ENCODE measurements around the gene ADCY10.
A peak's percentile ranks its signal among the peaks of the same experiment; 100 is the strongest.
"Not testable (repeated sequence)": the region's sequence is repeated elsewhere in the genome, so short reads cannot be mapped to it uniquely, and the experiment has no call there.

ADCY10 gene

DNA sequence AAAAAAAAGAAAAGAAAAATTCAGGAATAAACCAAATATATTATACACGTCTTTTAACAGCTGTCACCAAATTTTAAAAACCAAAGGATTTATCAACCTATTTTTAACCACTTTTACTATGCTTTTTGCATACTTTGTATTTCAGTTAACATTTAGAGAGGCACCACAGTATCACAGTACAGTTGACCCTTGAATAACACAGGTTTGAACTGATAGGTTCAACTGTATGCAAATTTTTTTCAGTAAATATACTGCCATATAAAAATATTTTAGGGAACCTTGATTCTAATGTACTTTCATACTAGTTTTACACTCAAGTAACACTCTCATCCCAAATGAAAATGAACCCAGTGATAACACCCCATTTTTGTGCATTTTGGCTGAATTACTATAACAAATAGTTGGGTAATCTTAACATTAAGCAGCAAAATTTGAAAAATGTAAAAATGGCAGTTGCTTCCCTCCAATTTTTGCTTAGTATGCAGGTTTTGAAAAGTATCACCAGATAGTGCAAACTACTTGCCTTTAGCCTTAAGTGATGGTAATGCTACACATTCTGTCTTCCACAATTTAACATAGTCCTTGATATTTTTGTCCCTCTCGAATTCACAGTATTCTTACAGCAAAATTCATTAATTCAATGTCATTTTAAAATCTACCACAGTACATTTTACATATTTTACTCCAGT, 10.8 kb upstream of the ADCY10 start:
- no peak for FAIRE-seq

DNA sequence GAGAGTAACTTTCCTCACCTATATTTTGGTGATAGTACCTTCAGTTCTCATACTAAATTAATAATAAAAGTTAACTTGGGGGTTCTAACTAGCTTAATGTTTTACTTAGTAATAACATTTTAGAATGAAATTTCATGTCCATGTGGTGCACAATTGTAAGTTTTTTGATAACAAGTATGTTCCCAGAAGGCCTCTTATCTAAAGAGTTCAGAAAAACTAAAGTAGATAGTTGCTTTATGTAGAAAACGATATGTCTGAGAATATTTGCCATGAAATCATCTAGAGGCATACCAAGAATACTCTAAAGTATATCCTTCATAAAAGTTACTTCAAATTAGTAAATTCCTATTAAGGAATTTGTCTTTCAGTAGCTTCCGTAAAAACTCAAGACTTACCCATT, 10.2 kb upstream of the ADCY10 start:
- FAIRE-seq = no peak

DNA sequence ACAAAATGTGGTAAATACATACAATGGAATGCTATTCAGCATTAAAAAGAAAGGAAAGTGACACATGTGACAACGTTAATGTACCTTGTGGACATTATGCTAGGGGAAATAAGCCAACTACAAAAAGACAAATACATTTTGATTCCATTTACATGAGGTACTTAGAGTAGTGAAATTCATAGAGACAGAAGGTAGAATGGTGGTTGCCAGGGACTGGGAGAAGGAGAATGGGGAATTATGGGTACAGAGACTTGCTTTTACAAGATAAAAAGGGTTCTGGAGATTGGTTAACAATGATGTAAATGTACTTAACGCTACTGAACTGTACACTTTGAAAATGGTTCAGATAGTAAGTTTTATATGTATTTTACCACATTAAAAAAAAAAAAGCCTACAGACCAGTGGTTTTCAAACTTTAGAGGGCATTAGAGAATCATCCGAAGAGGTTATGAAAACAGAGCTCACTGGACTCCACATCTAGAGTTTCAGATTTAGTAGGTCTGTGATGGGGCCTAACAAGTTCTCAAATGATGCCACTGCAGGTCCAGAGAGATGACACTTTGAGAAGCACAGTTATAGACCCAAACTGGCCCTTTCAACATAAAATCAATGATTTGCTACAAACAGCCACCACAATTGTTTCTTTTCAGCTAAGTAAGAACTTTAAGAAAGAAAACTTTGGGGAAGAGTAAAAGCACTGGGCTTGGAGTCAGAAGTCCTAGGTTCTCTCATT, 9.6 kb upstream of the ADCY10 start:
- no peak for FAIRE-seq

DNA sequence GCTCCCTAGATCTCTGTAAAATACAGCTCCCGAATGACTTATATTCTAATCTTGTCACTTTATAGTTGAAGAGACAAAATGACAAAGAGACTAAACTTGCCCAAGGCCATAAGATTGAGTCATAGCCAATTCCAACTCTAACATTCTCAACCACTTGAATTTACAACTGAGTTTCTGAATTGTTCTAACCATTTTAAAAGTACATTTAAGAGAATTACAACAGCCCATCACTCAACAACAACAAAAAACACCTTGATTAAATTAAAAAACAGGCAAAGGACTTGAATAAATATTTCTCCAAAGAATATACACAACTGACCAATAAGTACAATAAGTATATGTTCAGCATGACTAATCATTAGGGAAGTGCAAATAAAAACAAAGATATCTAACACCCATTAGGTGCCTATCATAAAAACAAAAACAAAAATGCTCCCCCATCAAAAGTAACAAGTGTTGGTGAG, 8.7 kb upstream of the ADCY10 start:
- no peak for FAIRE-seq

DNA sequence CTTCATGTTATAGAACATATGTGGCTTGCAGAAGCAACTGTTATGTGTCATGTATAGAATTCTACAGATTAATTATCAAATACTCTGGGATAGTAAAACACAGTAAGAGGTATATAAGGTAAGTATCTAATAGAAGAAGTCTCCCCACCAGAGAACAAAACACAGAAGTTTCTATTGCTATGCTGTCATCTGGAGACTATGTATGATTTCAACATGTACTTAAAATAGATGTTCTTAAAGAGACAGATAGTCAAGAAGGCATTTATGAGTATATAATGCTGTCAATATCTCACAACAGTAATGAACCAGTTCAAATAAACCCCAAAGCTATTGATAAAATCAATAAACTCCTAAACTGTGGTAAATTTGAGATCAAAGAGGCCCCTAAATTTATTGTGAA, 8.1 kb upstream of the ADCY10 start:
- no peak for FAIRE-seq

DNA sequence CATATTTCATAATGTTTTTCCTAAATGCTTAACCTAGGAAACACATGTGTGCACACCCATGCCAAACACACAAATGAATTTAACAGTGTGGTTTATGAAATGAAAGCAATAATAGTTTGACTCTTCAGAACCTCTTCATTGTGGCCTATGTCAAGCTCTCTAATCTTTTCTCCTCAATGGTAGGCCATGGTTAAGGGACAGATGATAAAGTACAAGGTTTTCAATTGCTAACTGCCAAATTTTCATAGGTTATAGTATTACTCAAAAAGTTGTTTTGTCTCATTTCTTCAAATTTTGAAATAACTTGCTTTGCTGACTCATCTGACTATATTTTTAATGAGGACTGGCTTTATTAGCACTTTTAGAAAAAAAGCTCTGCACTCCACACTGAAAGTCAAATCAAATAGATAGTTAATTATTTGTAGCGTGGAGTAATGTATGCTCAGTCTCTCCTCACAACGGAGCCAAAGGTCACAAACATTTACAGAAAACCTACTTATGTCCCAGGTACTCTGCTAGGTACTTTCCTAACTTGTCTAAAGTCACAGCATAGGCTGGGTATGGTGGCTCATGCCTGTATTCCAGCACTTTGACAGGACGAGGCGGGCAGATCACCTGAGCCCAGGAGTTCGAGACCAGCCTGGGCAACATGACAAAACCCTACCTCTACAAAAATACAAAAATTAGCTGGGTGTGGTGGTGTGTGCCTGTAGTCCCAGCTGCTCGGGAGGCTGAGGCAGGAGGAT, 3.0 kb upstream of the ADCY10 start:
- no peak for FAIRE-seq

DNA sequence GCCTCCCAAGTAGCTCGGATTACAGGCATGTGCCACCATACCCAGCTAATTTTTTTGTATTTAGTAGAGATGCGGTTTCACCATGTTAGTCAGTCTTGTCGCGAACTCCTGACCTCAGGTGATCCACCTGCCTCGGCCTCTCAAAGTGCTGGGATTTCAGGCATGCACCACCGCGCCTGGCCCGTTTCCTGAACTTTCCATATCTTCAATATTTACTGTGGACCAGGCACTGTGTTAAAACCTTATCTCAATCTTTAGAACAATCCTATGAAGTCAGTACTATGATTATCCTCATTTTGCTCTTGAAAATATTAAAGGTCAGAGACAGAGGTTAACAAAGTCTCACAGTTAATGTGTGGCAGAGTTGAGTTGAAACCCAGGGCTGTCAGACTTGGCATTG, 1.6 kb upstream of the ADCY10 start:
- no peak for FAIRE-seq

DNA sequence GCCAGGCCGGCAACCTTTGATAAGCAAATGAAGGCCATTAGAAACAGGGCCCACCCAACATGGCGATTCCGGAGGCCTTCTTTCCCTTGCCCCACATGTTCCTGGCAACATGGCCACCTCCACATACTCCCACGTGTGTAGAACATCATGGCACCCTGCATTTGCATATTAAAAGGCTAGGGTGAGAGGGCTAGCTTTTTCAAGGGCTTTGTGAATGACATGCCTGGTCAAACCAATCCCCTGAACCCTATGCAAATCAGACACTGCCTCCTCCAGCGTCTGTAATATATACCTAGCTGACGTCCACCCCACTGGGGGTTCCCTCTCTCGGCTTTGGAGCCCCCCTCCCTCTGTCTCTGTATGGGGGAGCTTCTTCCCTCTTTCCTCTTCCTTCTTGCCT, 1.6 kb downstream of the ADCY10 start:
- FAIRE-seq = no peak

DNA sequence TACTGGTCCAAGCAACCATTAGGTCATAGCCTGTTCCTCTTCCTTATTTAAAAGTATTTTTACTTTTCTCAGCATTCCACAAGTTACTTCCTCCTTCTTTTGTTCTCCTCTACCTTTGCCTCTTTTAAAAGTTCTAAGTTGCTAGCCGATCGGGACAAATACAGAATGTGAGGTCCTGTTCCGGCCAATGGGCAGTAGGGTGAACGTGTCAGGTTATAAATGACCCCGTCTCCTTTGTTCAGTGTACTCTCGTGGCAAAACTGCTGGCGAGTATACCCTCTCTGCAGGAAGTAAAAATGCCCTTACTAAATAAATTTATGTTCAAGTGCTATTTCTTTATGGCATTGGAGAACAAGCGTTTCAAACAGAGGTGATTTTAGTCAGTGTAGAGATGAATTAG, 2.5 kb downstream of the ADCY10 start:
- FAIRE-seq = no peak

DNA sequence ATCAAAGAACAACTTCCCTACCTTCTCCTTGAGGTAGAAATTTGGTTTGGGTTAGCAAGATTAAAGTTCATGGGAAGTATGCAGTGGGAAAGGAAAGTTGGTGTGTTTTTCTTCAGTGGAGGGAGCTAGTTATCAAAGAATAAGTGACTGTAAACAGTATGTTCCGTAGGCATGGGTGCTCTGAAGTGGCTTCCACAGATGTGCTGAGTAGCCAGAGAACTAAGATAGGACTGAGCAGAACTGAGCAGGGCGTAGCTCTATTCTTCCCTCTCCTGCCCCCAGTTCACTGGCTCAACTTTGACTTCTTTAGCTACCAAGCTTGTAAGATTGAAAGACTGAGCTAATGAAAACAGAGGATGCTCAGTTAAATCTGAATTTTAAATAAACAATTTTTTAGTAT, 3.4 kb downstream of the ADCY10 start:
- FAIRE-seq = no peak

DNA sequence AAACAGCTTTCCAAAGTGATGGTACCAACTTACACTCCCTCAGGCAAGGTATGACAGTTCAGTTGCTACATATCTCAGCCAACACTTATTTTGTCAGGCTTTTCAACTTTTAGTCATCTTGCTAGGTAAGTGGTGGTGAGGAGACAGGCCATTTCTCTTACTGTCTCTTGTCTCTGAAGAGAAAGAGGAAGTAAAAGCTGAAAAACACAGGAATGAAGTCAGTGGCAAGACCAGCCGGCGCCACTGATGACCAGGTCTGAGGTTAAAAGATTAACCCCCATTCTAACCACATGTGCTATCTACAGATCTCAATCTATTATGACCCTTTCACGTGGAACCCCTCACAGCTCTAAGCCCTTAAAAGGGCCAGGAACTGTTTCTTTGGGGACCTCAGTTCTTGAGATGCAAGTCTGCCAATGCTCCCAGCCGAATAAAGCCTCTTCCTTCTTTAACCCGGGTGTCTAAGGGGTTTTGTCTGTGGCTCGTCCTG, 4.2 kb downstream of the ADCY10 start:
- no peak for FAIRE-seq

DNA sequence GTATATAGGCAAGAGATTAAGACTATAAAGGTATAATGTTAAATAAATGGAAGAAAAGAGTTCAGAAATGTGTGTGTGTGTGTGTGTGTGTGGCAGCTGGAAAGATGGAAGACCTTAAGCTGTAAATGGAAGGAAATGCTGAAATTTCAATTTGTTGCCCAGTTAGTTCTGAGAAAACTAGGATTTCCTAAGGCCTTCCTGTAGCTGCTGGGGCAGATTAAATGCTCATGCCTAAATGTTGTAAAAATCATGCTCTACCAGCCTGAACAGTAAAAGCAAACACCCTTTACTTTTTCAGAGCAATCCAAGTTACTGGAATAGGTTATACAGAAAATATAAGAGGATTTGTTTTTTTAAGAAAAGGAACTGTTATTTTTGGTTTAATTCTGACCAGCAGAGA, 8.3 kb downstream of the ADCY10 start:
- FAIRE-seq = no peak

DNA sequence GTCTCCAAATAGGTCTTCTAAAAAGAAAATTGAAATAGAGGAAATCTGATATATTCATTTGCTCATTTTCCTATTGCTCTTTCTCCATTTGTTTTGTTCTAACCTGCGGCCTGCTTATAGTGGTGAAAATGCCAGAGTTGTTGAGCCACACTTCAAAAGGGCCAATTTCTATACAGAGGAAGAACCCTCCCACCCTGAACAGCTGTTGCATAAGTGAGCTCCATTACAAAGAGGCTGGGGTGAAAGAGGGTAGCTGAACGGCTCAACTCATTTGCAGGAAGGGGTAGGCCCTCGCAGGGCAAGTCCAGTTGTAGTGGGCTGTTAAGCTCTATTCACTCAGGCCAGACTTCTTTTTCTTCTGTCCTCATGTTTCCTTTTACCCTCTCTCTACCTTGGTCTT, 8.8 kb downstream of the ADCY10 start:
- no peak for FAIRE-seq

DNA sequence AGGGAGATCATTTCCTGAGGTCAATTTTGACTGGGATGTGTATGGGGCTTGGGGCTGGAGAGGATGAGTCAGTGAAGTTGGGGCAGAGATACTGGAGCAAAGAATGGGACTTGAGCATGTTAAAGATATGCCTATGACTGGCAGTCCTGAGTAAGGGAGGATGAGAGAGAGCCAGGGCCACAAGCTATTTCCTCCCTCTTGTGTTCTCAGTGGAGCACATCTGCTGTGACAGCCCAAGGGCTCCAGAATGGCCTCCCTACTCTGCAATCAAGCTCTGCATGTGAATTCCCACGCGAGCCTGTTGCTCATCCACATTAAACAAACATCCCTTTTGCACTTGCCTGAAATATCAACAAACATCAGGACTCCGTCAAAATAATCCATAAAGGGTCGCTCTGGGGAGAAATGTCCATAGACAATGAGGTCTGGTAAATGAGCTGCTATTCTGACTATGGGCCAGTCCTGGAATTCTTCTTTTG, 9.2 kb downstream of the ADCY10 start:
- FAIRE-seq = peak; percentile 33

DNA sequence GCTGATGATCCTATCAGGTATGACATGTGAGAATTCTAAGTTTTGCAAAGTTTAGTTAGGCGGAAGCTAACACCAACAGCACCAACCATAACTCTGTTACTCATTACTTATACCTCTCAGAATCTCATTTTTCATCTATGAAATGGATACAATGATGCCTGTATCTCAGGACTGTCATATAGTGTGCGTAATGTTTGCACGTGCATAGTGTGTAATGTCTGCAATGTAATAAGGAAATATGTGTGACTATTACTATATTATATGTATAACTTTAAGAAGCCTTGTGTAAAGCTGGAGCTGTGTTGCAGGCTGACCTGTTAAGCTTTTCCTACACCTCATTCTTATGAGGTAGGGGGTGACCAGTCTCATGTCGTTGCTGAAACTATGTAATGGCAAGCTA, 13.0 kb downstream of the ADCY10 start:
- no peak for FAIRE-seq

DNA sequence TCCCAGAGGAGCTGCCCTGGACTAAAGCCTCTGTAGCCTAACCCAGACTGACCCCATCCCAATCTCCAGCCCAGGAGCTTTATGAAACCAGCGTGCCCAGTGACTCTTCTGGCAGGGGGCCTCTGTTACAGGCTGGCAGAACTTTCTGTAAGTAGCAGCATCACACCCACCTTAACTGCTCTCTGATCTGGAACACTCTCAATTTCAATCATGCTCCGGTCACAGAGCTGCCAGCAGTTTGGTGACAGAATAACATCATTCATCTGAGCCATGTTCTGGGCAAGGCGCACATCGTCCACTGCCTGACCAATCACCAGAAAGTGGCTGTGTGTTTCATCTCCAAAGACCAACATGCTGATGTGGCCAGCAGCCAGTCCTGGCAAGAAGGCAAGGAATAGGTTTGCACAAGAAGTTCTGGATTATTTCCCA, 14.7 kb downstream of the ADCY10 start:
- no peak for FAIRE-seq

DNA sequence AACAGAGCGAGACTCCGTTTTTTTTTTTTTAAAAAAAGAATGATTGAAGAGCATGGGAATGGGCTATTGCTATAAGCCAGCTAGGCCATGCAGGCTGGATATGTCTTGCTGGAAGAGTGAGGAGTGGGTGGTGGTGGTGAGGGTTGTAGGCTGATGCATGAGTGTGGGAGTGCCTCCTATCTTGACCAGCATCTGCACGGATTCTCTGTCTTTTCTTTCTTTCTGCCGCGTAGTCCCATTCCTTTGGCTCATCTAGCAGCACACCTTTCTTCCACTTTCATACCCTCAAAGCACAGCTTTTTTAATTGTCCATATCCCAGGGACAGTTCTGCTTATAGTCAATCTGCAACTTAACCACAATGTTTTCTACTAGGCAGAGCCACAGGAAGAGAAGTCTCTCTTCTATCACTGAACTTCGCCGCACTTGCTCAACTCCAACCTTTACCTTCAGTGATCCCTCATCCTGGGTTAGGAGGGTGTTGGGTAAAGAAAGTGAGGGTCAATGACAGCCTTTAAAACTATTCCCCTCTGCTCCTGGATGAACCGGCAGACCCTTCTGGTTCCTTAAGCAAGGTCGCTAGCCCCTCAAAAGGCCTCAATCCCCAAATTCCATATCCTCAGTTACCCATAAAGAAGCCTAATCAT, 15.2 kb downstream of the ADCY10 start:
- no peak for FAIRE-seq

DNA sequence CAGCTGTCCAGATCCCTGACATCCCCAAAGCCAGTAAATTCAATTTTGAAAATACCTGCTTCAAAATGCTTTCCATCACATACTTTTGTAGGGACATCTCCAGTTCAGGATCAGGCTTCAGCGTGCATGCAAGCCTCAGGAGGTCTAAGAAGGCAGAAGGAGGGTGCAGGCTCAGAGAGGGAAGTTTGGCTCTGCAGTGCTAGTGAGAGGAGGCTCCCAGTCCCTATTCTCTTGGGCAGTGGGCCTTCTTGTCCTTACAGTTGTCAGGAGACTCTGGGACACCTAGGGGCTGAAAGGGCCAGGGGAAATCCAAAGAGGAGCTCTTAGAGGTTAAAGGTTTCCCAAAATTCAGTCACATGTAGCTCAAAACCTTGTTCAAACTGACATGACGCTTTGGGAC, 20.1 kb downstream of the ADCY10 start:
- FAIRE-seq = no peak

DNA sequence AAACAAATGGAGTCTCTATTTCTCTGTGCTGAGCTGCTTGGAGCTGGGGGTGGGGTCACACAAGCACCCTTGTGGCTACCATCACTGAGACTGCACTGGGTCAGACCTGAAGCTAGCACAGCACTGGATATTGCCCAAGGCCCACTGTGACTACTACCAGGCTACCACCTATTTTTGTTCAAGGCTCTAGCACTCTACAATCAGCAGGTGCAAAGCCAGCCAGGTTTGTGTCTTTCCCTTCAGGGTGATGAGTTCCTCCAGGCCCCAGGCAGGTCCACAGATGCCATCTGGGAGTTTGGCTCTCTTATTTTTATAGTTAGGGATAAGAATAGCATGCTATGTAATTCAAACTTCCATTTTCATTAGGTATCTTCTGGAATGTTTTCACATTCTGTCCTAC, 23.5 kb downstream of the ADCY10 start:
- FAIRE-seq = no peak

DNA sequence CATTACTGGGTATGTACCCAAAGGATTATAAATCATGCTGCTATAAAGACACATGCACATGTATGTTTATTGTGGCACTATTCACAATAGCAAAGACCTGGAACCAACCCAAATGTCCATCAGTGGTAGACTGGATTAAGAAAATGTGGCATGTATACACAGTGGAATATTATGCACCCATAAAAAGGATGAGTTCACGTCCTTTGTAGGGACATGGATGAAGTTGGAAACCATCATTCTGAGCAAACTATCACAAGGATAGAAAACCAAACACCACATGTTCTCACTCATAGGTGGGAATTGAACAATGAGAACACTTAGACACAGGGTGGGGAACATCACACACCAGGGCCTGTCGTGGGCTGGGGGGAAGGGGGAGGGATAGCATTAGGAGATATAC, 26.7 kb downstream of the ADCY10 start:
- FAIRE-seq = not testable (repeated sequence)

DNA sequence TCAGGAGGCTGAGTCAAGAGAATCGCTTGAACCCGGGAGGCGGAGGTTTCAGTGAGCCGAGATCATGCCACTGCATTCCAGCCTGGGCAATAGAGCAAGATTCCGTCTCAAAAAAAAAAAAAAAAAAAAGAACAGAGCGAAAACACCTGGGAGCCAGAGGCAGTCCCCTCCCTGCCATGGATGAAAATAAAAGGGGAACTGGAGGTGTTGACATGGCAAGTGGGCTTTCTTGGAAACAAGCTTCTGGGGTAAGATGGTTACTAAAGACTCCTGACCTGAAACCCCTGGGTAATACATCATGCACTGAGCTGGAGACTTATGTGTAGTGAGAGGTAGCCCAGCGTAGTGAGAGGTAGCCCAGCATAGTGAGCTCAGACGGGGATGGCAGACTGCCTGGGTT, 31.6 kb downstream of the ADCY10 start:
- FAIRE-seq = no peak

DNA sequence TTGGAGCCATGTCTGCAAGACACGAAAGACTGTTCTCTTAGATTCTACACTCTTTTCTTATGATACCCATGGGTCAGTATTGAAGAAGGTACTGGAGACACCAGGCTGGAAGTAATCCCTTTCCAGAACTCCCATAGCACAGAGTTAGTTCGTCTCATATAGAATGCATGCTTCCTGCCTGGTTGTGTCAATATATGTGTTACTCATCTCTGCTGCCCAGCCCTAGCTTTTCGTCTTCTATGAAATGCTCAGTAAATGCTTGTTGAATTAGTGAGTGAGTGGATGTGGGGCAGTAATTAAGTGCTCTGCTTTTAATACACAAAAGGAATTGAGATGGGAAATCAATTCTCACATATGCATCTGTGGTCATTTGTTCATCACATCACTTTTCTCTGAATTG, 32.1 kb downstream of the ADCY10 start:
- FAIRE-seq = no peak

DNA sequence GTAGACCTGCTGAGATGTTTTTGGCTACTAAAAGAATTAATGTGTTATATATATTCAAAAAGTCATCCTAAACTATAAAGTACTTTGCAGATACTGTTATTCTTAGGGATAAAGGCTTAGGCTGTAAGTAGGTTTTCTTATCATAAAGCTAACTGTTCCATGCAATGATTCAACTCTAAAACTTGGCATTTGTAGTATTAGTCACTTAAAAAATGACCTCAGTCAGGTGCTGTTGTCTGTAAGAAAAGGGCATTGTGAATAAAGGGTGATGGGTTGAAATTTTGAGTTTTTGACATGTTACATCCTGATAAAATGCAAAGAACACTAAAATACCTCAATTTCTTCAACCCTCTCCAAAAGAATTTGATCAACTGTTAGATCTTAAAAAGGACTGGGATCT, 32.9 kb downstream of the ADCY10 start:
- FAIRE-seq = no peak

All from endometrium (tissue), 2 donors.